HEK293 (cell line): Measurements from ENCODE around the gene CMYA5.

Experiments
- CTCF ChIA-PET: fragments of 350-600 bp; formaldehyde crosslinking; extraction: SDS; loops from one replicate; lab custom pipeline; 2021; ENCODE audit warnings: antibody characterized with exemption; lab: Yijun Ruan, JAX
- POLR2A ChIA-PET: fragments of 300-600 bp; formaldehyde crosslinking; extraction: SDS; loops from one replicate; lab custom pipeline; 2020; ENCODE audit warnings: antibody characterized with exemption, inconsistent platforms; lab: Yijun Ruan, JAX
- H3K27ac ChIP-seq: fragments of 200-500 bp; sonication (Bioruptor generic); 2 replicates; pipeline ENCODE4 v1.5.1; 2014; ENCODE audit warnings: low read depth, low read length, control low read depth, inconsistent platforms; ENCODE audit errors: extremely low read depth
- H3K36me3 ChIP-seq, 2 experiments: fragments of 200-500 bp in 1 of 2; sonication (Bioruptor generic) in 1 of 2; 1 replicate in 1 of 2; 2 replicates in 1 of 2; pipeline ENCODE4 v1.5.1; 2014 to 2017; ENCODE audit warnings: inconsistent platforms in 2 of 2, low read length in 2 of 2; ENCODE audit not compliant: control insufficient read depth in 2 of 2, insufficient read depth in 1 of 2
- H3K4me1 ChIP-seq: fragments of 200-500 bp; sonication (Bioruptor generic); 2 replicates; pipeline ENCODE4 v1.5.1; 2014; ENCODE audit warnings: mild to moderate bottlenecking, low read length, inconsistent platforms; ENCODE audit not compliant: control insufficient read depth, insufficient read depth
- H3K4me3 ChIP-seq: 2 replicates; pipeline ENCODE4 v1.5.1; 2011; ENCODE audit warnings: low read depth, mild to moderate bottlenecking, control low read depth, low read length, moderate library complexity
- H3K9me3 ChIP-seq: fragments of 200-500 bp; sonication (Bioruptor generic); 2 replicates; pipeline ENCODE4 v1.5.1; 2014; ENCODE audit warnings: low read depth, low read length, inconsistent platforms; ENCODE audit not compliant: control insufficient read depth, insufficient read depth
- GLIS1 ChIP-seq: fragments of 450-650 bp; formaldehyde crosslinking; IDR thresholded peaks from 2 replicates; pipeline ENCODE4 v1.5.1; 2016; ENCODE audit warnings: missing biosample characterization, missing genetic modification characterization
- HOXC10 ChIP-seq: sonication (generic); formaldehyde crosslinking; IDR thresholded peaks from 2 replicates; pipeline ENCODE4 v1.8.1; 2023; ENCODE audit warnings: mild to moderate bottlenecking, missing genetic modification reagents
- HOXD13 ChIP-seq: sonication (generic); formaldehyde crosslinking; IDR thresholded peaks from 2 replicates; pipeline ENCODE4 v1.8.0; 2022; ENCODE audit warnings: missing genetic modification reagents, borderline replicate concordance
- REPIN1 ChIP-seq: fragments of 450-650 bp; formaldehyde crosslinking; IDR thresholded peaks from 2 replicates; pipeline ENCODE4 v1.5.1; 2017; ENCODE audit warnings: missing biosample characterization, missing genetic modification characterization, low read depth
- ZBTB1 ChIP-seq: fragments of 450-650 bp; formaldehyde crosslinking; IDR thresholded peaks from 2 replicates; pipeline ENCODE4 v1.5.1; 2016; ENCODE audit warnings: missing biosample characterization, missing genetic modification characterization
- ZBTB17 ChIP-seq: fragments of 450-650 bp; formaldehyde crosslinking; IDR thresholded peaks from 2 replicates; pipeline ENCODE4 v1.5.1; 2016; ENCODE audit warnings: missing biosample characterization, missing genetic modification characterization
- ZBTB6 ChIP-seq: fragments of 450-650 bp; formaldehyde crosslinking; IDR thresholded peaks from 2 replicates; pipeline ENCODE4 v1.5.1; 2017; ENCODE audit warnings: missing biosample characterization, missing genetic modification characterization
- ZIC2 ChIP-seq: fragments of 450-650 bp; formaldehyde crosslinking; IDR thresholded peaks from 2 replicates; pipeline ENCODE4 v1.5.1; 2016; ENCODE audit warnings: missing biosample characterization, missing genetic modification characterization
- ZNF112 ChIP-seq: fragments of 450-650 bp; formaldehyde crosslinking; IDR thresholded peaks from 2 replicates; pipeline ENCODE4 v1.5.0; 2017; ENCODE audit warnings: missing biosample characterization, missing genetic modification characterization
- ZNF155 ChIP-seq: fragments of 450-650 bp; formaldehyde crosslinking; IDR thresholded peaks from 2 replicates; pipeline ENCODE4 v1.5.1; 2016; ENCODE audit warnings: missing biosample characterization, missing genetic modification characterization
- ZNF174 ChIP-seq: fragments of 450-650 bp; formaldehyde crosslinking; IDR thresholded peaks from 2 replicates; pipeline ENCODE4 v1.5.0; 2017; ENCODE audit warnings: missing biosample characterization, mild to moderate bottlenecking, missing genetic modification characterization
- ZNF335 ChIP-seq: fragments of 450-650 bp; formaldehyde crosslinking; conservative IDR thresholded peaks from 2 replicates; pipeline ENCODE4 v1.5.1; 2016; ENCODE audit warnings: missing biosample characterization, missing genetic modification characterization
- ZNF600 ChIP-seq: fragments of 450-650 bp; formaldehyde crosslinking; IDR thresholded peaks from 2 replicates; pipeline ENCODE4 v1.5.1; 2016; ENCODE audit warnings: missing biosample characterization, missing genetic modification characterization
- ZNF626 ChIP-seq: fragments of 450-650 bp; sonication (Bioruptor Pico); formaldehyde crosslinking; IDR thresholded peaks from 2 replicates; pipeline ENCODE4 v1.5.1; 2018; ENCODE audit warnings: missing biosample characterization, missing genetic modification characterization, inconsistent platforms
- ZNF660 ChIP-seq: fragments of 450-650 bp; IDR thresholded peaks from 2 replicates; pipeline ENCODE4 v1.5.1; 2018; ENCODE audit warnings: missing biosample characterization, mild to moderate bottlenecking, missing genetic modification characterization
- ZNF747 ChIP-seq: fragments of 450-650 bp; formaldehyde crosslinking; IDR thresholded peaks from 2 replicates; pipeline ENCODE4 v1.5.1; 2016; ENCODE audit warnings: missing biosample characterization, missing genetic modification characterization
- TF ChIP-seq, protein P1 (sequence below): fragments of 450-650 bp; formaldehyde crosslinking; IDR thresholded peaks from 2 replicates; pipeline ENCODE4 v1.5.1; 2017; ENCODE audit warnings: missing biosample characterization, missing genetic modification characterization

Gene CMYA5

DNA sequence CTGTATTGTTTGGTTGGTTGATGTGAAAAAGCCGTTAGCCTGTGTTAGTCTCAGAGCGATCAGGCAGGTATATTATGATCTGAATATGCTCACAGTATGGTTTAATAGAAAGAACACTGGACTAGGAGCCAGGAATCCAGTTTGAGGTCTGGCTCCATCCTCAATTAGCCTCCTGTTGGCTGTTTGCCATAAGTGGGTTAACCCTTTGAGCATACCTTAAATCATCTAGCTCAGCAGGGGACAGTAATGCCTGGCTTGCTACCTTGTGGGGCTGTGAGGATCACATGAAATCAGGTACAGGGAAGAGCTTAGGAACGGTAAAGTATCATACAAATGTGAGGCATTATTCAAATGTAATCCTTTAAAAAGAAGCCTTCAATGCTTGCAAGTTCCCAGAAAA, 104.7 kb downstream of the CMYA5 start:
- Histone ChIP-seq H3K4me3 (no peak overlapping the region), H3K4me1 (no peaks in the 10 kb centered on the region; the same call in 1 of the 2 replicates), H3K9me3 (no peaks in the 10 kb centered on the region), H3K36me3 (peaks cover 0 to 39% of the 10 kb centered on the region in 2 experiments; a peak in 1 of 3 replicates), H3K27ac (no peak overlapping the region)
- ChIA-PET CTCF (interaction anchor here (0.5 to 0.6 kb wide), 2 partner anchors 23 to 234 kb away, joined by 4 read pairs; no protein-coding TSS in a partner anchor), POLR2A (no interaction called here)
- TF ChIP-seq ZNF112 (tag by site-specific recombination) (no peak), HOXD13 (no peak), HOXC10 (CRISPR knock-in tag) (no peak), ZIC2 (0 out of 2 replicates have a peak, but pooled peaks have one; percentile 25), ZNF747 (tag by site-specific recombination) (no peak), ZBTB17 (tag by site-specific recombination) (peak; percentile 42; the same call in 1 of the 2 replicates)
- TF ChIP-seq, protein P1, sequence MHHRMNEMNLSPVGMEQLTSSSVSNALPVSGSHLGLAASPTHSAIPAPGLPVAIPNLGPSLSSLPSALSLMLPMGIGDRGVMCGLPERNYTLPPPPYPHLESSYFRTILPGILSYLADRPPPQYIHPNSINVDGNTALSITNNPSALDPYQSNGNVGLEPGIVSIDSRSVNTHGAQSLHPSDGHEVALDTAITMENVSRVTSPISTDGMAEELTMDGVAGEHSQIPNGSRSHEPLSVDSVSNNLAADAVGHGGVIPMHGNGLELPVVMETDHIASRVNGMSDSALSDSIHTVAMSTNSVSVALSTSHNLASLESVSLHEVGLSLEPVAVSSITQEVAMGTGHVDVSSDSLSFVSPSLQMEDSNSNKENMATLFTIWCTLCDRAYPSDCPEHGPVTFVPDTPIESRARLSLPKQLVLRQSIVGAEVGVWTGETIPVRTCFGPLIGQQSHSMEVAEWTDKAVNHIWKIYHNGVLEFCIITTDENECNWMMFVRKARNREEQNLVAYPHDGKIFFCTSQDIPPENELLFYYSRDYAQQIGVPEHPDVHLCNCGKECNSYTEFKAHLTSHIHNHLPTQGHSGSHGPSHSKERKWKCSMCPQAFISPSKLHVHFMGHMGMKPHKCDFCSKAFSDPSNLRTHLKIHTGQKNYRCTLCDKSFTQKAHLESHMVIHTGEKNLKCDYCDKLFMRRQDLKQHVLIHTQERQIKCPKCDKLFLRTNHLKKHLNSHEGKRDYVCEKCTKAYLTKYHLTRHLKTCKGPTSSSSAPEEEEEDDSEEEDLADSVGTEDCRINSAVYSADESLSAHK (tag by site-specific recombination), result no peak

DNA sequence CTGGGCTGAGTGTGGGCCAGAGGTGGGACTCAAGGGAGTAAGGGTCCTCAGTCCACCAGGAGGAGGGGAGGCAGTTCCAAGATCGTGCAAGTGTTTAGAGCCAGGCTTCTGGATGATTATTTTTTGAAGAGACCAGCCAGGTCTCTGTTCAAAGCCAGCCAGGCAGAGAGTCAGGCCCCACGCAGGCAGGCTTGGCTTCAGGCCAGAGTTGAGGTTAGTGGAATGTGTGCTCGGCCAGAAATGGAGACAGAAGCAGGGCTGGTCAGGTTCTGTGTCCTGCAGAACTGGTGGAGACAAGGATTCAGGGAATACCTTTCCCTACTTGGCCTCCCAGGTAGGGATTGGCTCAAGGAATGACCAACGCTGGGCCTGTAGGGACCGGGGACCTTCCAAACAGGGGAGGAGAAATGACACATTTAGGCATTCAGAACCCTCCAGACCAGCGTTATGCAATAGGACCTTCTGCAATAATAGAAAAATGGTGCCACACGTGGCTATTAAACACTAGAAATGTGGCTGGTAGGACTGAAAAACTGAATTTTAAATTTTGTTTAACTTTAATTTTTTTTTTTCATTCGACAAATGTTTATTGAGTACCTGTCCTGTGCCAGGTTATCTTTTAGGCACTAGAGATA, 106.2 kb downstream of the CMYA5 start:
- Histone ChIP-seq H3K27ac (no peak overlapping the region), H3K4me3 (no peak overlapping the region), H3K36me3 (peaks cover 0 to 38% of the 10 kb centered on the region in 2 experiments; a peak in 1 of 3 replicates), H3K9me3 (no peaks in the 10 kb centered on the region), H3K4me1 (no peaks in the 10 kb centered on the region; the same call in 1 of the 2 replicates)
- ChIA-PET POLR2A (no interaction called here), CTCF (interaction anchor here (0.7 kb wide), 1 partner anchor 808 kb away, joined by 3 read pairs; no protein-coding TSS in a partner anchor)
- TF ChIP-seq ZNF660 (tag by site-specific recombination) (peak; percentile 54; the same call in 1 of the 2 replicates), ZNF600 (tag by site-specific recombination) (0 out of 2 replicates have a peak, but pooled peaks have one; percentile 27), ZNF335 (tag by site-specific recombination) (no peak), GLIS1 (peak; percentile 49; the same call in 1 of the 2 replicates)

- Histone ChIP-seq H3K4me1 (no peaks in the 10 kb centered on the region; the same call in 1 of the 2 replicates), H3K9me3 (no peaks in the 10 kb centered on the region), H3K4me3 (no peak overlapping the region), H3K27ac (no peak overlapping the region), H3K36me3 (peaks cover 0 to 26% of the 10 kb centered on the region in 2 experiments; a peak in 1 of 3 replicates)
- ChIA-PET CTCF (interaction anchor here (0.6 kb wide), 1 partner anchor 26 kb away, joined by 3 read pairs; no protein-coding TSS in a partner anchor), POLR2A (no interaction called here)
- TF ChIP-seq ZNF155 (tag by site-specific recombination) (no peak), ZBTB6 (tag by site-specific recombination) (no peak), ZBTB1 (tag by site-specific recombination) (no peak), ZNF174 (tag by site-specific recombination) (no peak), REPIN1 (tag by site-specific recombination) (no peak), ZNF626 (tag by site-specific recombination) (no peak), ZNF747 (tag by site-specific recombination) (no peak)
Observed at GRCh38 chr5:79798893-79799590, 109.4 kb downstream of the CMYA5 start.
